Thymus (tissue), 11 donors: ENCODE results near the gene MYRIP. TPM values are rescaled to one million over a fixed set of nuclear protein-coding genes. Genes with fewer than 3 reads are reported as not detected.

ENCODE experiments used
- DNase-seq, 9 donors: peaks; one replicate each; pipeline ENCODE4 v3.0.0-alpha.2; 2013; ENCODE audit warnings: low spot score in 9 of 9, low read depth in 6 of 9, missing footprints in 1 of 9
- H3K27ac ChIP-seq, 2 donors: one replicate each; pipeline ENCODE4 v1.5.1; 2013; ENCODE audit warnings: control low read depth in 1 of 2, low read depth in 1 of 2, low read length in 1 of 2, mild to moderate bottlenecking in 1 of 2, moderate library complexity in 1 of 2
- H3K27me3 ChIP-seq, 2 donors: one replicate each; pipeline ENCODE4 v1.5.1; 2013; ENCODE audit warnings: low read length in 1 of 2; ENCODE audit not compliant: control insufficient read depth in 2 of 2, insufficient read depth in 1 of 2
- H3K36me3 ChIP-seq, 2 donors: one replicate each; pipeline ENCODE4 v1.5.1; 2013; ENCODE audit warnings: low read length in 1 of 2, mild to moderate bottlenecking in 1 of 2, moderate library complexity in 1 of 2; ENCODE audit not compliant: control insufficient read depth in 2 of 2, insufficient read depth in 2 of 2
- H3K4me1 ChIP-seq, 2 donors: one replicate each; pipeline ENCODE4 v1.5.1; 2013; ENCODE audit warnings: low read length in 2 of 2; ENCODE audit not compliant: control insufficient read depth in 2 of 2, insufficient read depth in 2 of 2
- H3K4me3 ChIP-seq, 2 donors: one replicate each; pipeline ENCODE4 v1.5.1; 2013; ENCODE audit warnings: low read length in 2 of 2, control low read depth in 1 of 2, mild to moderate bottlenecking in 1 of 2
- H3K9me3 ChIP-seq, 2 donors: one replicate each; pipeline ENCODE4 v1.5.1; 2013; ENCODE audit warnings: low read length in 1 of 2, mild to moderate bottlenecking in 1 of 2; ENCODE audit not compliant: control insufficient read depth in 2 of 2, insufficient read depth in 1 of 2
- WGBS: extraction: QIAGEN DNeasy Blood & Tissue Kit; methylation state at CpG from one replicate; pipeline ENCODE4 v1.1.7; 2013; 5-methylcytosine and 5-hydroxymethylcytosine counted together
- polyA plus RNA-seq: library from polyadenylated mRNA; stranded (reverse); fragments of 200-250 nt; gene quantifications from one replicate; pipeline ENCODE4 v1.2.3, GENCODE V29; 2013
- total RNA-seq: library from RNA; stranded (reverse); fragments of 120-200 nt; gene quantifications from one replicate; pipeline ENCODE4 v1.2.4, GENCODE V29; 2013
- donor health status: healthy.

MYRIP gene
- total and polyA plus RNA-seq, 2 donors, result 0.28 to 1.6 TPM

DNA sequence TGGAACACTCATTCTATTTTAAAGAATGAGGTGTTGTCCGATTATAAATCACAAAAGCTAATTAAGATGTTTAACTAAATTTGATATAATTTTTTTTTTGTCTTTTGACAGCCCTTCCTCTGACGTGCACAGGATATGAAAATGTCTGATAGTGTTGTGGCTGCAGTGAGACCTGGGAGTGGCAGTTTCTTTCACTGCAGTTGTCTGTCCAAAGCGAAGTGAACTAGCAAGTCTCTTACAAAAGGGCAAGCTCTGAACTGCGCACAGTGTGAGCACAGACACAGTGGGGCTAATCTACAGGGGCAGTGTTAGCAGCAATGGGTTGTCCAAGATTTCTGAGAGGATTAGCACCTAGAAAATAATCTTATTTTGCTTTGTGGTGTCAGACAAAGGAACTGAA is 29.1 kb upstream of the MYRIP start:
- Histone ChIP-seq H3K4me1 (no peaks in the 10 kb centered on the region), H3K36me3 (no peaks in the 10 kb centered on the region), H3K4me3 (no peak overlapping the region), H3K27ac (no peak overlapping the region), H3K9me3 (peaks cover 0 to 5% of the 10 kb centered on the region in 2 donors), H3K27me3 (no peaks in the 10 kb centered on the region)
- WGBS, result 85% methylated on average over 4 of the region's 4 CpGs
- DNase-seq, result no peak

DNA sequence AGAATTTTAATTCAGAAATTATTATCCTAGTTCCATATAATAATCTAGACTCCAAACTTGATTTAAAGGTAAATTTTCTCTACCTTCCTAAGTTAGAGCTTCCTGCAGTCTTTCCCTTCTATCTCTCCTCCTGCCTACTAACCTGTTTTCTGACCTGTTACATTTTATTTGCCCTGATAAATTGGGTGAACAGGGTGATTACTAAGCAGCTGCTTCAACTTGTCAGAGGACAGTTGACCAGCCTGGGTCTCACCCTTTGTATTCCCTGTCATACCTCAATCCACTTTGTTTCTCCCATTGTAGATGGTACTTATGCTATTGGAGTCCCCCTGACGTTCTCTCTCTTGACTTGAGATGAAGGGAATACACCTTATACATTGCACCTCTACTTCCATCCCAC is 28.4 kb upstream of the MYRIP start:
- Histone ChIP-seq H3K27me3 (no peaks in the 10 kb centered on the region), H3K36me3 (no peaks in the 10 kb centered on the region), H3K4me1 (no peaks in the 10 kb centered on the region), H3K9me3 (peaks cover 0 to 5% of the 10 kb centered on the region in 2 donors), H3K27ac (no peak overlapping the region), H3K4me3 (no peak overlapping the region)
- 92% methylated on average over 1 of the region's 1 CpG for WGBS
- DNase-seq, result no peak

DNA sequence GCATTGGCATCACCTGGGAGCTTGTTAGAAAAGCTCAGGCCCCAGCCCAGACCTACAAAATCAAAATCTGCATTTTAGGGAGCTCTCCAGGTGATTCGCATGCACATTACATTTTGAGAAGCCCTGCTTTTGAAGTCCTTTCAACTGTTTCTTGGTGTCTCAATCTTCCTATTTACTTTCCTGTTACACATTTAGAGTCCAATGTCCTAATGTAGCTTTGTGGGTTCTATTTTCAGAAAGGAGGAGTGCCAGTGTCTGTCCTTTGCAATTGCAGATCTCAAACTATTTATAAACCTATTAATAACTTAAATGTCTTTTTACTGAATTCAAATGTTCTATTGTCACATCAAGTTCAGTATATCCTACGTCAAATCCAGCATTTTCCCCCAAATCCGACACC is 27.8 kb upstream of the MYRIP start:
- Histone ChIP-seq H3K27ac (no peak overlapping the region), H3K4me1 (no peaks in the 10 kb centered on the region), H3K9me3 (peaks cover 0 to 5% of the 10 kb centered on the region in 2 donors), H3K36me3 (no peaks in the 10 kb centered on the region), H3K27me3 (no peaks in the 10 kb centered on the region), H3K4me3 (no peak overlapping the region)
- WGBS, result 96% methylated on average over 3 of the region's 3 CpGs
- no peak for DNase-seq

DNA sequence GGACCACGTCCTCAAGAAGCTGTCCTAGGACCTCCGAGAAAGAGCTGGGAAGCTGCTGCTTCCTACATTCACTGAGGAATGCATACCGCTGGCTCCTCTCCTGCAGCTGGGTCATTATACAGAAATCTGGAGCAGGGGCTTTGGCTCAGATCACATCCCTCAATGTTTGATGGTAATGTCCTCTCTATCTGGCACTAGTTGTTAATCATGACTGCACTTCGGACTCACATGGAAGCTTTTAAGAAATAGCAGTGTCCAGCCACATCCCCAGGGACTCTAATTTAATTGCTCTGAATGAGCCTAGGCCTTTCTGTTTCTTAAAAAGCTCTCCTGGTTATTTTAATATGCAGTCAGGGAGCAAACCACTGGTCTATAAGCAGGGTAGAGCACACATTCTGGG is 25.7 kb upstream of the MYRIP start:
- DNase-seq, result no peak
- H3K27ac ChIP-seq, result no peak overlapping the region
- H3K9me3 ChIP-seq, result peaks cover 0 to 3% of the 10 kb centered on the region in 2 donors
- 94% methylated on average over 4 of the region's 4 CpGs for WGBS
- no peak overlapping the region for H3K4me3 ChIP-seq
- H3K4me1 ChIP-seq, result no peaks in the 10 kb centered on the region
- no peaks in the 10 kb centered on the region for H3K36me3 ChIP-seq
- H3K27me3 ChIP-seq, result no peaks in the 10 kb centered on the region

DNA sequence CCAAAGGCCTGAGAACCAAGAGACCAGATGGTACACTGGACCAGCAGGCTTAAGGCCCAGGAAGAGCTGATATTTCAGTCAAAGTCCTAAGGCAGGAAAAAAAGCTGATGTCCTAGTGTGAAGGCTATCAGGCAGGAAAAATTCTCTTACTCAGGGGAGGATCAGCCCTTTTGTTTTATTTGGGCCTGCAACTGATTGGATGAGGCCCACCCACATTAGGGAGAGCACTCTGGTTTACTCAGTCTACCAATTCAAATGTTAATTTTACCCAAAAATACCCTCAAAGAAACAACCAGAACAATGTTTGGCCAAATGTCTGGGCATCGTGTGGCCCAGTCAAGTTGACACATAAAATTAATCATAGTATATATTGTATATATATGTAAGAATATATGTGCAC is 24.5 kb upstream of the MYRIP start:
- Histone ChIP-seq H3K4me1 (no peaks in the 10 kb centered on the region), H3K9me3 (no peaks in the 10 kb centered on the region), H3K4me3 (no peak overlapping the region), H3K27me3 (no peaks in the 10 kb centered on the region), H3K27ac (no peak overlapping the region), H3K36me3 (no peaks in the 10 kb centered on the region)
- no peak for DNase-seq
- WGBS, result 98% methylated on average over 1 of the region's 1 CpG

DNA sequence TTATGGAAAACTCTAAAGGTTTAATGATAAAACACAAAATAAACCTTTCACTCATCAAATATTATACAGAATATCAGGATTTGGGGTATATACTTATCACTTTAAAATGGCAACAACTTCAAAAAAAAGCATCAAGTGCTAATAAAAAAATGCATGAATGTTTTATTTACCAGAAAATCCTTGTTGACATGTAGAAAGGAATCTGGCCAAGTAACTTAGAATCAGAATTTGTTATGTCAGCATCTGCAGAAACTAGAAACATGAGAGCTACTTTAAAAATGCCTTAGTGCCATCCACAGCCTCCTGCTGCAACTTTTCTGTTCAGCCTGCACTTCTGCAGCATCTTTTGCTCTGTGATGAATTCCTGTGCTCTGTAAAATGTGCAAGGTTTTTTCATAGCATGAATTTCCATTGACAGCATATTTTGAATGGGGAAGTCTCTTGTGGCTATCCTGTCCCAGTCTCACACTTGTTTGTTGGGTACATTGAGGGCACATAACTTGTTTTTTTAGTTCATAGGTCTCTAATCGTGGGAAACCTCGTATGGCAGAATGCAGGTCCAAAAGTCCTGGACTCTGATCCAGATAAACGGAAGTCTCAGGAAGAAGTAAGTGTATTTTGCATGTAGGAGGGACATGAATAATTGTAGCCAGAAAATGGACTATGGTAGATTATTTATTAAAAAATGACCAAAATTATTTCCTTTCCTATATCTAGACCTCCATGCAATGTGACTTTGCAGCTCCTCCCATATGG is 21.1 kb upstream of the MYRIP start:
- no peaks in the 10 kb centered on the region for H3K27me3 ChIP-seq
- H3K27ac ChIP-seq, result no peak overlapping the region
- H3K4me3 ChIP-seq, result no peak overlapping the region
- no peaks in the 10 kb centered on the region for H3K36me3 ChIP-seq
- no peaks in the 10 kb centered on the region for H3K9me3 ChIP-seq
- WGBS, result 95% methylated on average over 3 of the region's 3 CpGs
- no peaks in the 10 kb centered on the region for H3K4me1 ChIP-seq
- DNase-seq, result no peak

DNA sequence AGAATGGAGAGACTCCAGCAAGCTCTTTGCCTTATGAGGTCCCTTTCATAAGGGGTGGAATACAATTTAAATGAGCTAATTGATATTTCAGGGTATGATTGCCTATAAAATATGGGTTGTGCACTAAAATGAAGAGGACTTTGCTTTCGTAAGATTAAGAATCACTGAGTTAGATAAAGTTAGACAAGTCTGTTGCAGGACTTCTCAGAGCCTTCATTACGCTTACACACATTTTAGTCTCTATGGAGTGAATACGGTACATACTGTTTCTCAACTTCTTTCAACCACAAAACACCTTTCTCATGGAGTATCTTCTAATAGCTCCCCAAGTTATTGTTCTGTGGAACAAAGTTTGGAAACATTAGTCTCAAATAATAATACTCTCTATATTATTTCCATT is 17.8 kb upstream of the MYRIP start:
- no peaks in the 10 kb centered on the region for H3K27me3 ChIP-seq
- 95% methylated on average over 3 of the region's 3 CpGs for WGBS
- H3K4me3 ChIP-seq, result no peak overlapping the region
- no peaks in the 10 kb centered on the region for H3K9me3 ChIP-seq
- DNase-seq, result no peak
- no peaks in the 10 kb centered on the region for H3K4me1 ChIP-seq
- no peak overlapping the region for H3K27ac ChIP-seq
- H3K36me3 ChIP-seq, result no peaks in the 10 kb centered on the region

DNA sequence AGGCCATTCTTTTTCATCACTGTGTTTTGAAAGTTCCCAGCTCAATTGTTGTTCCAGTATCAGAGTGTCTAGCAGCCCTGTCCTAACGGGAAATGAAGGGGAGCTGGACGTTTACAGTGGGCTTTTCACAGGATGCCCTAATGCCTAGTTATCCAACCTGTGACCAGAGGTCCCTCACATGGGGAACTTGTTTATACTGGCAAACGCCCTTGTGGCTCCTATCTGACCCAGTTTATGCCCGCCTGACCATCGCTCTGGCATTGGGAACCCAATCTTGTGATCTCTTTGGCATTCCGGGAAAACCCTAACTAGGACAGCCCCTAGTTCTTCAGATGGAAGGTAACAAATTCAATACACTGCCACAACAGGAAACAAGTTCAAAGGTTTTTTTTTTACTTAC is 14.5 kb upstream of the MYRIP start:
- Histone ChIP-seq H3K4me1 (no peaks in the 10 kb centered on the region), H3K4me3 (no peak overlapping the region), H3K27ac (no peak overlapping the region), H3K27me3 (no peaks in the 10 kb centered on the region), H3K9me3 (no peaks in the 10 kb centered on the region), H3K36me3 (no peaks in the 10 kb centered on the region)
- DNase-seq, result no peak
- WGBS, result 89% methylated on average over 6 of the region's 6 CpGs

DNA sequence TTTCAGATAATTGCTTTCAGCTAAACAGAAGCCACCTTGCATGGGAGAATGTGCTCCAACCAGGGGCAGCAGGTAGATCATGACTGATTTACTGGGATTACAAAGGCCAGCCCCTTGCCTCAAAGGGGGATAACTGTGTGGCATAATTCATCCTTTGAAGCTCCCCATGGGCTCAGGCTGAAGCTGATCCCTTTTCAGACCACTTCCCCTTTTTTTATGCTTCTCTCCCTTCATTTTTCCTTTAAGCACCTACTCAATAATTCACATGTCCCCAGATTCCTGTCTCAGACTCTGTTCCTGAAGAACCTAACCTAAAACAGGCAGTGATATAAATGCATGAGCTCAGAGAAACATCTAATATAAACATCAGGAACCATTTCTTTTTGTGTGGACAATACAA is 8.2 kb upstream of the MYRIP start:
- no peaks in the 10 kb centered on the region for H3K36me3 ChIP-seq
- no peaks in the 10 kb centered on the region for H3K27me3 ChIP-seq
- H3K9me3 ChIP-seq, result no peaks in the 10 kb centered on the region
- DNase-seq, result no peak
- no peaks in the 10 kb centered on the region for H3K4me1 ChIP-seq
- no peak overlapping the region for H3K27ac ChIP-seq
- H3K4me3 ChIP-seq, result no peak overlapping the region
